H9 (cell line): ENCODE results near the gene PPP1R12B. TPM values are rescaled to one million over a fixed set of nuclear protein-coding genes. Genes with fewer than 3 reads are reported as not detected.

Source experiments
- DNase-seq: peaks from one replicate; pipeline ENCODE4 v3.0.0-alpha.2; 2017
- H2AFZ ChIP-seq: one replicate; pipeline ENCODE4 v1.6.1; 2013; ENCODE audit warnings: mild to moderate bottlenecking, low read length, control low read depth, moderate library complexity
- H2AK5ac ChIP-seq: 2 replicates; pipeline ENCODE4 v1.6.1; 2013; ENCODE audit warnings: low read length, control low read depth, mixed read lengths; ENCODE audit not compliant: insufficient read length
- H2BK120ac ChIP-seq: one replicate; pipeline ENCODE4 v1.6.1; 2013; ENCODE audit warnings: low read depth, mild to moderate bottlenecking, low read length, control low read depth, inconsistent platforms; ENCODE audit not compliant: poor library complexity, severe bottlenecking
- H2BK12ac ChIP-seq: 2 replicates; pipeline ENCODE4 v1.6.1; 2013; ENCODE audit warnings: low read length, control low read depth, mixed read lengths, low read depth; ENCODE audit not compliant: insufficient read length
- H2BK15ac ChIP-seq: 2 replicates; pipeline ENCODE4 v1.6.1; 2013; ENCODE audit warnings: low read depth, low read length, control low read depth
- H2BK20ac ChIP-seq: one replicate; pipeline ENCODE4 v1.6.1; 2013; ENCODE audit warnings: low read depth, mild to moderate bottlenecking, low read length, control low read depth, inconsistent platforms; ENCODE audit not compliant: poor library complexity, severe bottlenecking
- H2BK5ac ChIP-seq: 2 replicates; pipeline ENCODE4 v1.6.1; 2013; ENCODE audit warnings: low read length, control low read depth, mixed read lengths; ENCODE audit not compliant: insufficient read length
- H3K14ac ChIP-seq: 2 replicates; pipeline ENCODE4 v1.6.1; 2013; ENCODE audit warnings: low read length, control low read depth; ENCODE audit not compliant: insufficient read depth
- H3K18ac ChIP-seq: 2 replicates; pipeline ENCODE4 v1.6.1; 2013; ENCODE audit warnings: low read depth, mild to moderate bottlenecking, mixed read lengths, low read length, control low read depth; ENCODE audit not compliant: insufficient read length
- H3K23ac ChIP-seq: 2 replicates; pipeline ENCODE4 v1.6.1; 2013; ENCODE audit warnings: low read length, control low read depth, mixed read lengths, low read depth; ENCODE audit not compliant: insufficient read length
- H3K23me2 ChIP-seq: 2 replicates; pipeline ENCODE4 v1.6.1; 2013; ENCODE audit warnings: low read depth, mild to moderate bottlenecking, mixed read lengths, low read length, control low read depth; ENCODE audit not compliant: insufficient read length, poor library complexity, severe bottlenecking
- H3K27ac ChIP-seq: 2 replicates; pipeline ENCODE4 v1.5.1; 2013; ENCODE audit warnings: low read length, control low read depth, mixed read lengths, low read depth; ENCODE audit not compliant: insufficient read length
- H3K27me3 ChIP-seq: 2 replicates; pipeline ENCODE4 v1.6.1; 2013; ENCODE audit warnings: low read length, control low read depth, inconsistent platforms; ENCODE audit not compliant: insufficient read depth
- H3K4ac ChIP-seq: 2 replicates; pipeline ENCODE4 v1.6.1; 2013; ENCODE audit warnings: low read depth, mild to moderate bottlenecking, control low read depth, inconsistent platforms, low read length, moderate library complexity
- H3K4me1 ChIP-seq: 2 replicates; pipeline ENCODE4 v1.6.1; 2013; ENCODE audit warnings: low read length, control low read depth, inconsistent platforms; ENCODE audit not compliant: insufficient read depth
- H3K4me2 ChIP-seq: 2 replicates; pipeline ENCODE4 v1.6.1; 2013; ENCODE audit warnings: low read length, control low read depth, mixed read lengths; ENCODE audit not compliant: insufficient read length, insufficient read depth
- H3K56ac ChIP-seq: 2 replicates; pipeline ENCODE4 v1.6.1; 2013; ENCODE audit warnings: low read depth, mild to moderate bottlenecking, mixed read lengths, low read length, control low read depth; ENCODE audit not compliant: insufficient read length
- H3K79me1 ChIP-seq: 2 replicates; pipeline ENCODE4 v1.6.1; 2013; ENCODE audit warnings: low read depth, mild to moderate bottlenecking, moderate library complexity, low read length, control low read depth, inconsistent platforms; ENCODE audit not compliant: insufficient read depth, poor library complexity, severe bottlenecking
- H3K79me2 ChIP-seq: 2 replicates; pipeline ENCODE4 v1.6.1; 2013; ENCODE audit warnings: low read length, control low read depth, inconsistent platforms; ENCODE audit not compliant: insufficient read depth
- H3K9ac ChIP-seq: 2 replicates; pipeline ENCODE4 v1.6.1; 2013; ENCODE audit warnings: low read length, control low read depth, mixed read lengths; ENCODE audit not compliant: insufficient read length; ENCODE audit errors: extremely low read depth
- H3K9me3 ChIP-seq: one replicate; pipeline ENCODE4 v1.6.1; 2013; ENCODE audit warnings: low read depth, low read length, inconsistent platforms; ENCODE audit not compliant: control insufficient read depth
- H3T11ph ChIP-seq: one replicate; pipeline ENCODE4 v1.6.1; 2013; ENCODE audit warnings: mild to moderate bottlenecking, low read length, control low read depth, inconsistent platforms
- H4K20me1 ChIP-seq: one replicate; pipeline ENCODE4 v1.6.1; 2013; ENCODE audit not compliant: control insufficient read depth, insufficient read length, insufficient read depth
- H4K5ac ChIP-seq: 2 replicates; pipeline ENCODE4 v1.6.1; 2013; ENCODE audit warnings: low read depth, mild to moderate bottlenecking, mixed read lengths, low read length, control low read depth; ENCODE audit not compliant: insufficient read length
- H4K8ac ChIP-seq: replicated peaks from 2 replicates; pipeline ENCODE4 v1.6.1; 2013; ENCODE audit warnings: low read length, control low read depth, mixed read lengths, low read depth; ENCODE audit not compliant: insufficient read length
- H4K91ac ChIP-seq: 2 replicates; pipeline ENCODE4 v1.6.1; 2013; ENCODE audit warnings: low read depth, mild to moderate bottlenecking, moderate library complexity, mixed read lengths, low read length, control low read depth; ENCODE audit not compliant: insufficient read length
- H3K27ac Mint-ChIP-seq, 3 experiments: 2 replicates in 2 of 3; 3 replicates in 1 of 3; pipeline ENCODE4 v1.8.0; 2020 to 2021; ENCODE audit warnings: mixed read lengths in 3 of 3, mild to moderate bottlenecking in 1 of 3, moderate library complexity in 1 of 3
- H3K27me3 Mint-ChIP-seq: 2 replicates; pipeline ENCODE4 v1.8.0; 2021; ENCODE audit warnings: low read depth, mild to moderate bottlenecking, moderate library complexity, mixed read lengths
- H3K36me3 Mint-ChIP-seq, 3 experiments: 2 replicates in 2 of 3; 3 replicates in 1 of 3; pipeline ENCODE4 v1.8.0; 2020 to 2021; ENCODE audit warnings: low read depth in 3 of 3, mixed read lengths in 3 of 3; ENCODE audit not compliant: insufficient read depth in 1 of 3
- H3K4me1 Mint-ChIP-seq, 2 experiments: 2 replicates each; pipeline ENCODE4 v1.8.0; 2020; ENCODE audit warnings: mixed read lengths in 2 of 2
- H3K4me3 Mint-ChIP-seq, 2 experiments: 2 replicates in 1 of 2; 3 replicates in 1 of 2; pipeline ENCODE4 v1.8.0; 2020 to 2021; ENCODE audit warnings: mild to moderate bottlenecking in 2 of 2, mixed read lengths in 2 of 2, moderate library complexity in 1 of 2
- H3K9me3 Mint-ChIP-seq, 2 experiments: 2 replicates in 1 of 2; 3 replicates in 1 of 2; pipeline ENCODE4 v1.8.0; 2020; ENCODE audit warnings: mild to moderate bottlenecking in 2 of 2, mixed read lengths in 2 of 2, moderate library complexity in 1 of 2
- total RNA-seq: library from RNA; stranded (reverse); gene quantifications from 2 replicates; pipeline ENCODE4 v1.2.1, GENCODE V29; 2021
- TF ChIP-seq, protein P1 (sequence below): fragments of 200-600 bp; sonication (generic); conservative IDR thresholded peaks from 3 replicates; pipeline ENCODE4 v1.8.0; 2021; ENCODE audit warnings: antibody characterized with exemption, mild to moderate bottlenecking

The PPP1R12B gene
- total RNA-seq, 1 experiment from 2014 or later: 12.9 TPM

DNA sequence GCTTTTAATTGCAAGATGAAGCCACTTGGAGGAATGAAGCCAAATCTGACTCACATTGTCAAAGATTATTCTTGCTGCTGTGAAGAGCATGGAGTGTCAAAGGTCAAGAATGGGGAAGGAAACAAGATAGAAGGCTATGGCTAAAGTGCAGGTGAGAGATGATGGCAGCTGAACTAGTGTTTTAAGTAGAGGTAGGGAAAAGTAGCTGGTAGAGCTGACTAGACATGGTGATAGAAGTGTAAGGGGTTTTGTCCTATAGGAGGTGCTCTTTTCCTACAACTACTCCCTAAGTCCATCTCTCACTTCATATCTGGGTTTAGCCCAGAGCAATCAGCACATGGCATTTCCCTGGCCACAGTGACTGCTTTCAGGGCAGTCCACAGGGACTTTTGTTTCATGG, 18.6 kb upstream of the PPP1R12B start:
- no peaks in the 10 kb centered on the region for H3K4me1 ChIP-seq
- H2BK12ac ChIP-seq: no peak overlapping the region
- no peaks in the 10 kb centered on the region for H3K27me3 ChIP-seq
- no peaks in the 10 kb centered on the region for H3K9me3 Mint-ChIP-seq
- no peaks in the 10 kb centered on the region for H3K79me2 ChIP-seq
- H3K4ac ChIP-seq: no peak overlapping the region
- H3K4me1 Mint-ChIP-seq: peaks cover 6 to 11% of the 10 kb centered on the region in 2 experiments; a peak in 3 of 4 replicates
- H3K4me2 ChIP-seq: no peak overlapping the region
- H2BK15ac ChIP-seq: no peak overlapping the region
- no peak overlapping the region for H2BK120ac ChIP-seq
- TF ChIP-seq, protein P1, sequence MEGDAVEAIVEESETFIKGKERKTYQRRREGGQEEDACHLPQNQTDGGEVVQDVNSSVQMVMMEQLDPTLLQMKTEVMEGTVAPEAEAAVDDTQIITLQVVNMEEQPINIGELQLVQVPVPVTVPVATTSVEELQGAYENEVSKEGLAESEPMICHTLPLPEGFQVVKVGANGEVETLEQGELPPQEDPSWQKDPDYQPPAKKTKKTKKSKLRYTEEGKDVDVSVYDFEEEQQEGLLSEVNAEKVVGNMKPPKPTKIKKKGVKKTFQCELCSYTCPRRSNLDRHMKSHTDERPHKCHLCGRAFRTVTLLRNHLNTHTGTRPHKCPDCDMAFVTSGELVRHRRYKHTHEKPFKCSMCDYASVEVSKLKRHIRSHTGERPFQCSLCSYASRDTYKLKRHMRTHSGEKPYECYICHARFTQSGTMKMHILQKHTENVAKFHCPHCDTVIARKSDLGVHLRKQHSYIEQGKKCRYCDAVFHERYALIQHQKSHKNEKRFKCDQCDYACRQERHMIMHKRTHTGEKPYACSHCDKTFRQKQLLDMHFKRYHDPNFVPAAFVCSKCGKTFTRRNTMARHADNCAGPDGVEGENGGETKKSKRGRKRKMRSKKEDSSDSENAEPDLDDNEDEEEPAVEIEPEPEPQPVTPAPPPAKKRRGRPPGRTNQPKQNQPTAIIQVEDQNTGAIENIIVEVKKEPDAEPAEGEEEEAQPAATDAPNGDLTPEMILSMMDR: peak; percentile 58
- H4K8ac ChIP-seq: no peak overlapping the region
- no peaks in the 10 kb centered on the region for H3K9me3 ChIP-seq
- H3K27ac ChIP-seq: no peak overlapping the region
- no peak overlapping the region for H3K9ac ChIP-seq
- H3K23ac ChIP-seq: no peak overlapping the region
- H3K36me3 Mint-ChIP-seq: peaks cover 26 to 46% (median 40%) of the 10 kb centered on the region in 3 experiments; a peak in 6 of 7 replicates
- H4K5ac ChIP-seq: no peak overlapping the region
- H3T11ph ChIP-seq: no peak overlapping the region
- no peaks in the 10 kb centered on the region for H3K27me3 Mint-ChIP-seq
- H4K91ac ChIP-seq: no peak overlapping the region
- H2AFZ ChIP-seq: no peak overlapping the region
- H3K4me3 Mint-ChIP-seq: no peak overlapping the region
- H3K18ac ChIP-seq: no peak overlapping the region
- DNase-seq: no peak
- H3K27ac Mint-ChIP-seq: peak overlapping the region in 1 of 3 experiments; percentile 58; a peak in 1 of 7 replicates
- H4K20me1 ChIP-seq: no peaks in the 10 kb centered on the region
- no peaks in the 10 kb centered on the region for H3K79me1 ChIP-seq
- H2AK5ac ChIP-seq: no peak overlapping the region
- no peak overlapping the region for H3K56ac ChIP-seq
- no peak overlapping the region for H2BK5ac ChIP-seq
- H2BK20ac ChIP-seq: no peak overlapping the region
- H3K23me2 ChIP-seq: no peaks in the 10 kb centered on the region
- no peak overlapping the region for H3K14ac ChIP-seq
